Measurements from ENCODE around the gene PATL2. TPM values are rescaled to one million over a fixed set of nuclear protein-coding genes. Genes with fewer than 3 reads are reported as not detected.
A peak's percentile ranks its signal among the peaks of the same experiment; 100 is the strongest.

Gene PATL2
- total and polyA plus RNA-seq, 2 donors (not counting 1 experiment from before 2014, with no cell fraction given), result 58.9 to 89.4 TPM

DNA sequence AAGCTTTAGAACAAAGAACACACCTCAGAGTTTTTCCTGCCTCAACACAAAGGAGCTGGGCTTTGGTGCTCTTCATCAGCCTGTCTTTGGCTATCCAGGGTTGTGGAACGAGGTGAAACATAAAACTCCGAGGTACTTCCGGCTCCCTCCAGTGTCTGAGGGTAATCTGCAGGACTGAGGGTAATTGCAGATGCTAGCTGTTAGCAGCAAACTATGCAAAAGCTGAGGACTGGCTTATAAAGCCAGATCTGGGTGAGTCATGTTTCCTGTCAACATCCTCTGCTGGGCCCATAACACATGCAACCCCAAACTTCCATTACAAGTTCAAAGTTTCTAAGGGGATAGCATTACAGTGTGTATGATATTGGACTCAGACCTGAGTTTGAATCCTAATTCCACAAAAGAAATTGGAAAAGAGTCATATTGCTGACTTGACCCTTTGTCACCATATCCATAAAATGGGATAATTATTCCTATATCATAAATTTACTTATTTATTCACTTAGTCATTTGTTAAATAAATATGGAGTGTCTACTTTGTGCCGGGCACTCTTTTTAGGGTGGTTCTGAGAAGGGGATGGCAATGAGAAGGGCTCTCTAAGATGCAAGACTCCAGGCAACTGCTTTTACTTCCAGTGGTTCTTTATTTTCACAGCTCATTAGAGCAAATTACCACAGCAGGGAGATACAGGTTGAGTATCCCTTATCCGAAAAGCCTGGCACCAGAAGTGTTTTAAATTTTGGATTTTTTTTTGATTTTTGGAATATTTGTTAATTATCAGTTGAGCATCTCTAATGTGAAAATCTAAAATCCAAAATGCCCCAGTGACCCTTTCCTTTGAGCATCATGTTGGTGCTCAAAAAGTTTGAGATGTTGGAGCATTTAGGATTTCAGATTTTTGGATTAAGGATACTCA is 15.7 kb upstream of the PATL2 start:
- H3K36me3 ChIP-seq (replicated peaks in 1 of 2; ENCODE audit: control extremely low read depth in 1 of 2, control insufficient read depth in 1 of 2, extremely low read depth in 1 of 2, insufficient read depth in 2 of 2, low read length in 1 of 2), result peaks cover 0 to under 1% of the 10 kb centered on the region in 2 experiments
- peak overlapping the region; percentile 39 to 67 (median 61) for H3K4me3 ChIP-seq (ENCODE audit: control extremely low read depth in 1 of 5, extremely low read depth in 1 of 5, insufficient read depth in 1 of 5, low read depth in 2 of 5, low read length in 4 of 5)
- 0% methylated on average over 2 of the region's 5 CpGs for WGBS (ENCODE audit: insufficient coverage)
- H3K27me3 Mint-ChIP-seq, result no peaks in the 10 kb centered on the region
- H2AFZ ChIP-seq (ENCODE audit: insufficient read depth, low read depth, low read length, poor library complexity, severe bottlenecking), result peak overlapping the region; percentile 11
- no peak for TF ChIP-seq EZH2 (IDR thresholded peaks at IDR 0.05; ENCODE audit: borderline replicate concordance, insufficient read depth, low read depth, low read length, poor library complexity, severe bottlenecking)
- TF ChIP-seq, protein P1, sequence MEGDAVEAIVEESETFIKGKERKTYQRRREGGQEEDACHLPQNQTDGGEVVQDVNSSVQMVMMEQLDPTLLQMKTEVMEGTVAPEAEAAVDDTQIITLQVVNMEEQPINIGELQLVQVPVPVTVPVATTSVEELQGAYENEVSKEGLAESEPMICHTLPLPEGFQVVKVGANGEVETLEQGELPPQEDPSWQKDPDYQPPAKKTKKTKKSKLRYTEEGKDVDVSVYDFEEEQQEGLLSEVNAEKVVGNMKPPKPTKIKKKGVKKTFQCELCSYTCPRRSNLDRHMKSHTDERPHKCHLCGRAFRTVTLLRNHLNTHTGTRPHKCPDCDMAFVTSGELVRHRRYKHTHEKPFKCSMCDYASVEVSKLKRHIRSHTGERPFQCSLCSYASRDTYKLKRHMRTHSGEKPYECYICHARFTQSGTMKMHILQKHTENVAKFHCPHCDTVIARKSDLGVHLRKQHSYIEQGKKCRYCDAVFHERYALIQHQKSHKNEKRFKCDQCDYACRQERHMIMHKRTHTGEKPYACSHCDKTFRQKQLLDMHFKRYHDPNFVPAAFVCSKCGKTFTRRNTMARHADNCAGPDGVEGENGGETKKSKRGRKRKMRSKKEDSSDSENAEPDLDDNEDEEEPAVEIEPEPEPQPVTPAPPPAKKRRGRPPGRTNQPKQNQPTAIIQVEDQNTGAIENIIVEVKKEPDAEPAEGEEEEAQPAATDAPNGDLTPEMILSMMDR (IDR thresholded peaks at IDR 0.05), result no peak
- ATAC-seq (ENCODE audit: low read depth), result peak; percentile 50
- peak overlapping the region; percentile 89 for H3K4me3 Mint-ChIP-seq
- H3K9ac ChIP-seq (ENCODE audit: low read length), result peak overlapping the region; percentile 67
- peak overlapping the region; percentile 99 for H3K27ac Mint-ChIP-seq
- H3K27me3 ChIP-seq (replicated peaks in 1 of 4; ENCODE audit: control extremely low read depth in 1 of 4, control insufficient read depth in 3 of 4, insufficient read depth in 4 of 4, low read length in 3 of 4), result no peaks in the 10 kb centered on the region
- intact Hi-C loops (cut with micrococcal nuclease), result loop anchor here (1.0 to 5.0 kb wide), 4 partner anchors 15 to 470 kb away; partner anchors contain the start of genes CTDSPL2 and GOLM2
- H3K9me3 Mint-ChIP-seq (ENCODE audit: insufficient read depth), result no peaks in the 10 kb centered on the region
- DNase-seq, result peak; percentile 87
- peaks cover 76% of the 10 kb centered on the region for H3K79me2 ChIP-seq (ENCODE audit: control insufficient read depth, insufficient read depth, low read length)
- H3K4me1 Mint-ChIP-seq, result peaks cover 78% of the 10 kb centered on the region
- H3K27ac ChIP-seq (ENCODE audit: low read length in 2 of 2), result peak overlapping the region; percentile 94 to 95
- peaks cover 74 to 86% of the 10 kb centered on the region in 2 donors for H3K4me1 ChIP-seq (ENCODE audit: control insufficient read depth in 2 of 2, insufficient read depth in 2 of 2, low read length in 2 of 2)
- POLR2A ChIA-PET, result interaction anchor here (0.6 to 34.6 kb wide), 9 partner anchors 10 to 188 kb away, joined by 3 to 819 read pairs (median 6); partner anchors contain the start of genes B2M, PATL2, SPG11 and TRIM69
- CTCF ChIA-PET, result interaction anchor here (1.0 to 18.0 kb wide), 5 partner anchors 10 to 63 kb away, joined by 3 to 529 read pairs (median 70); partner anchors contain the start of genes B2M, PATL2, SPG11 and TRIM69
- no peaks in the 10 kb centered on the region for H3K9me3 ChIP-seq (ENCODE audit: control extremely low read depth in 1 of 3, control insufficient read depth in 2 of 3, insufficient read depth in 1 of 3, low read length in 2 of 3)
- no peaks in the 10 kb centered on the region for H4K20me1 ChIP-seq (ENCODE audit: control insufficient read depth, insufficient read depth, low read length, poor library complexity, severe bottlenecking)
- peak overlapping the region; percentile 78 for H3K4me2 ChIP-seq (replicated peaks; ENCODE audit: low read depth, low read length, poor library complexity, severe bottlenecking)

Data from B cell (primary cell).